ENCODE results near the gene OCA2. TPM values are rescaled to one million over a fixed set of nuclear protein-coding genes. Genes with fewer than 3 reads are reported as not detected.

The OCA2 gene
- polyA plus RNA-seq, 1 donor (not counting 4 experiments of a cell fraction or from before 2014, with no cell fraction given): 0.05 TPM

DNA sequence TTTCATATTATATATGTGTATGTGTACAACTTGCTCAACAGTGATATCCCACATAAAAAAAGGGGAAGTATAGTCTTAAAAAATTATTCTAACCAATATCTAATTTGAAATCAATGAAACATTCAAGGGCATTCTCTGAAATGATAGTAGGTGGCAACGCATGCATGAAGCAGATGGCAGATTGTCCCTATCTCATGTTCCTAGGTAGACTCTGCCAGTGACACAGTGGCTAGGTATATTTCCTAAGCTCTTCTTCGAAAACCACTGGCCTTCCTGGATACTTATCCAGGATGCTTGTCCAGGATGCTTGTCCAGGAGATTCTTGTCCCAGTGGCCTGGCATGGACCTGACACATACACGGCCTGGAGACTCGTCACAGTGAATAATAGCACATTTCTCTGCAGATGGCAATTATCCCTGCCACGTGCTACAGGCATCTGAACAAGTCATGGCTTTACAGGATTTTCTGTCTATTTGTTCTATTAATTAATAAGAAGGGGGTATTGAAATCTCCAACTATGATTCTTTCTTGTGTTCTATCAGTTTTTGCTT lies 54.9 kb downstream of the OCA2 start:
- dilution Hi-C loops (cut with MboI; ENCODE audit: extremely low pct_ligation_motif_present, low sequenced_read_pairs): no loop called here
- Histone ChIP-seq H3K27ac (ENCODE audit: control insufficient read depth, insufficient read depth, low read length) (no peak overlapping the region), H3K4me2 (ENCODE audit: control insufficient read depth, extremely low read depth, insufficient read depth, low read depth, low read length) (no peak overlapping the region), H3K9ac (ENCODE audit: control insufficient read depth, extremely low read depth, insufficient read depth, low read length) (no peak overlapping the region), H3K27me3 (ENCODE audit: control insufficient read depth, extremely low read depth, insufficient read depth, low read length) (no peaks in the 10 kb centered on the region), H3K9me3 (ENCODE audit: control insufficient read depth, low read depth, low read length) (no peaks in the 10 kb centered on the region), H3K9me1 (ENCODE audit: control insufficient read depth, extremely low read depth, insufficient read depth, low read length) (no peaks in the 10 kb centered on the region), H2AFZ (ENCODE audit: control insufficient read depth, low read length) (no peak overlapping the region), H3K4me3 (ENCODE audit: control insufficient read depth in 2 of 3, extremely low read depth in 1 of 3, insufficient read depth in 2 of 3, low read depth in 1 of 3, low read length in 3 of 3) (no peak overlapping the region), H3K4me1 (ENCODE audit: control insufficient read depth, extremely low read depth, insufficient read depth, low read length) (no peaks in the 10 kb centered on the region), H4K20me1 (ENCODE audit: control insufficient read depth, extremely low read depth, insufficient read depth, low read length) (no peaks in the 10 kb centered on the region), H3K79me2 (ENCODE audit: control insufficient read depth, insufficient read depth, low read length) (no peaks in the 10 kb centered on the region), H3K36me3 (ENCODE audit: control insufficient read depth in 2 of 2, extremely low read depth in 1 of 2, insufficient read depth in 2 of 2, low read length in 2 of 2) (no peaks in the 10 kb centered on the region)
- TF ChIP-seq, protein P1, sequence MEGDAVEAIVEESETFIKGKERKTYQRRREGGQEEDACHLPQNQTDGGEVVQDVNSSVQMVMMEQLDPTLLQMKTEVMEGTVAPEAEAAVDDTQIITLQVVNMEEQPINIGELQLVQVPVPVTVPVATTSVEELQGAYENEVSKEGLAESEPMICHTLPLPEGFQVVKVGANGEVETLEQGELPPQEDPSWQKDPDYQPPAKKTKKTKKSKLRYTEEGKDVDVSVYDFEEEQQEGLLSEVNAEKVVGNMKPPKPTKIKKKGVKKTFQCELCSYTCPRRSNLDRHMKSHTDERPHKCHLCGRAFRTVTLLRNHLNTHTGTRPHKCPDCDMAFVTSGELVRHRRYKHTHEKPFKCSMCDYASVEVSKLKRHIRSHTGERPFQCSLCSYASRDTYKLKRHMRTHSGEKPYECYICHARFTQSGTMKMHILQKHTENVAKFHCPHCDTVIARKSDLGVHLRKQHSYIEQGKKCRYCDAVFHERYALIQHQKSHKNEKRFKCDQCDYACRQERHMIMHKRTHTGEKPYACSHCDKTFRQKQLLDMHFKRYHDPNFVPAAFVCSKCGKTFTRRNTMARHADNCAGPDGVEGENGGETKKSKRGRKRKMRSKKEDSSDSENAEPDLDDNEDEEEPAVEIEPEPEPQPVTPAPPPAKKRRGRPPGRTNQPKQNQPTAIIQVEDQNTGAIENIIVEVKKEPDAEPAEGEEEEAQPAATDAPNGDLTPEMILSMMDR (optimal IDR thresholded peaks at IDR 0.05 in 1 of 3, IDR thresholded peaks at IDR 0.05 in 1 of 3, conservative IDR thresholded peaks at IDR 0.05 in 1 of 3; ENCODE audit: extremely low read depth in 1 of 3, insufficient read depth in 2 of 3, low read length in 3 of 3): no peak
- no peak for FAIRE-seq
- no peak for DNase-seq (ENCODE audit: low read depth, low spot score)

DNA sequence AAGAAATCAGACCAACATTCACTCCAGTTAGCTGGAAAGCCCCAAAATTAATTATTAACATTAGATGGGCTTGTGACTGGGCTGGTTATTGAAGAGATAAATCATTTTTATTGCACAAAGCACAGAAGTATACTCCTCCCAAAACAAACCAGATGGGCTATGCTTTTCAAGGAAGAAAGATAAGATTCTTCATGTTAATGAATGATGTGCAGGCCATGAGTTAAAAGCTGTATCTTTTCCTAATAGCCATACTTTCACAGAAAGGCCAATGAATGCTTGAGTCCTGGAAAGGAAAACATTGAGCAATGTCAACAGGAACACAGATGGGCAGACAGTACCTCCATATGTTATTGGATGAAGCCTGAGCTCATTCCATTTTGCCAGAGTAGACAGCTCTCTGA lies 55.4 kb downstream of the OCA2 start:
- Histone ChIP-seq H3K36me3 (ENCODE audit: control insufficient read depth in 2 of 2, extremely low read depth in 1 of 2, insufficient read depth in 2 of 2, low read length in 2 of 2) (no peaks in the 10 kb centered on the region), H4K20me1 (ENCODE audit: control insufficient read depth, extremely low read depth, insufficient read depth, low read length) (no peaks in the 10 kb centered on the region), H3K27me3 (ENCODE audit: control insufficient read depth, extremely low read depth, insufficient read depth, low read length) (no peaks in the 10 kb centered on the region), H3K9me3 (ENCODE audit: control insufficient read depth, low read depth, low read length) (no peaks in the 10 kb centered on the region), H3K9me1 (ENCODE audit: control insufficient read depth, extremely low read depth, insufficient read depth, low read length) (no peaks in the 10 kb centered on the region), H3K9ac (ENCODE audit: control insufficient read depth, extremely low read depth, insufficient read depth, low read length) (no peak overlapping the region), H3K4me3 (ENCODE audit: control insufficient read depth in 2 of 3, extremely low read depth in 1 of 3, insufficient read depth in 2 of 3, low read depth in 1 of 3, low read length in 3 of 3) (no peak overlapping the region), H3K27ac (ENCODE audit: control insufficient read depth, insufficient read depth, low read length) (no peak overlapping the region), H2AFZ (ENCODE audit: control insufficient read depth, low read length) (no peak overlapping the region), H3K79me2 (ENCODE audit: control insufficient read depth, insufficient read depth, low read length) (no peaks in the 10 kb centered on the region), H3K4me1 (ENCODE audit: control insufficient read depth, extremely low read depth, insufficient read depth, low read length) (no peaks in the 10 kb centered on the region), H3K4me2 (ENCODE audit: control insufficient read depth, extremely low read depth, insufficient read depth, low read depth, low read length) (no peak overlapping the region)
- DNase-seq (ENCODE audit: low read depth, low spot score) (no peak), FAIRE-seq (no peak)
- TF ChIP-seq EZH2 (IDR thresholded peaks at IDR 0.05; ENCODE audit: low read length): no peak
- TF ChIP-seq, protein P1 (optimal IDR thresholded peaks at IDR 0.05 in 1 of 3, IDR thresholded peaks at IDR 0.05 in 1 of 3, conservative IDR thresholded peaks at IDR 0.05 in 1 of 3; ENCODE audit: extremely low read depth in 1 of 3, insufficient read depth in 2 of 3, low read length in 3 of 3): no peak
- dilution Hi-C loops (cut with MboI; ENCODE audit: extremely low pct_ligation_motif_present, low sequenced_read_pairs): no loop called here
